H1 (cell line): ENCODE data around the gene USP24. TPM values are rescaled to one million over a fixed set of nuclear protein-coding genes. Genes with fewer than 3 reads are reported as not detected.

Experiments
- ASH2L ChIP-seq: fragments of 200-600, 300-600 bp; sonication (generic); IDR thresholded peaks from one replicate; pipeline ENCODE4 v1.7.1; 2017; ENCODE audit warnings: low read length
- CHD7 ChIP-seq: fragments of 300-600 bp; sonication (generic); IDR thresholded peaks from 2 replicates; pipeline ENCODE4 v1.7.1; 2012; ENCODE audit warnings: low read length, moderate library complexity, mild to moderate bottlenecking, inconsistent platforms; ENCODE audit not compliant: insufficient replicate concordance
- CREB1 ChIP-seq: IDR thresholded peaks from 2 replicates; pipeline ENCODE4 v1.6.1; 2012; ENCODE audit warnings: inconsistent platforms
- EGR1 ChIP-seq: IDR thresholded peaks from 2 replicates; pipeline ENCODE4 v1.6.1; 2011; ENCODE audit warnings: low read depth, low read length, borderline replicate concordance
- HDAC2 ChIP-seq, 2 experiments: fragments of 300-600 bp in 1 of 2; sonication (generic) in 1 of 2; IDR thresholded peaks; 2 replicates each; pipeline ENCODE4 v1.6.1; 2011 to 2012; ENCODE audit warnings: low read depth in 2 of 2, low read length in 2 of 2, mild to moderate bottlenecking in 2 of 2, moderate library complexity in 2 of 2, borderline replicate concordance in 1 of 2, inconsistent platforms in 1 of 2
- JUND ChIP-seq: IDR thresholded peaks from 2 replicates; pipeline ENCODE4 v1.6.1; 2011; ENCODE audit warnings: mild to moderate bottlenecking, improper control_type of control experiment, low read length
- KDM1A ChIP-seq: fragments of 200-600, 300-600 bp; sonication (generic); IDR thresholded peaks from 2 replicates; pipeline ENCODE4 v1.7.1; 2016; ENCODE audit warnings: mild to moderate bottlenecking, low read length, borderline replicate concordance
- RXRA ChIP-seq: IDR thresholded peaks from 2 replicates; pipeline ENCODE4 v1.6.1; 2011; ENCODE audit warnings: low read depth, mild to moderate bottlenecking, low read length, moderate library complexity; ENCODE audit not compliant: insufficient read depth
- SP2 ChIP-seq: IDR thresholded peaks from 2 replicates; pipeline ENCODE4 v1.6.1; 2012; ENCODE audit warnings: mild to moderate bottlenecking, low read length, inconsistent platforms
- polyA plus RNA-seq, 7 experiments: library from polyadenylated mRNA; depleted of rRNA in 3 of 7; stranded (reverse) in 5 of 7; unstranded in 2 of 7; fragments of >200 nt in 5 of 7; fragments of 200-250 nt in 2 of 7; gene quantifications; 1 replicate in 5 of 7; 2 replicates in 1 of 7; 4 replicates in 1 of 7; pipeline versions ENCODE4 v1.2.1 to v1.2.3, GENCODE V29; 2011 to 2013; ENCODE audit warnings: missing spikeins in 2 of 7, mixed read lengths in 2 of 7
- total RNA-seq: library from RNA; stranded (reverse); fragmentation: NEBNext Ultra II Directional; extraction: Animal tissue kit (Norgen Biotek cat#: 25700); gene quantifications from 2 replicates; pipeline ENCODE4 v1.2.1, GENCODE V29; 2021

USP24 gene
- total and polyA plus RNA-seq, 2 of the 8 experiments (the other 6 are each of a cell fraction or from before 2014, with no cell fraction given): 11.1 to 34.6 TPM

- no peak for TF ChIP-seq CHD7
- TF ChIP-seq ASH2L: no peak
- no peak for TF ChIP-seq JUND
- TF ChIP-seq KDM1A: no peak
- TF ChIP-seq SP2: no peak
- no peak for TF ChIP-seq EGR1
- no peak for TF ChIP-seq RXRA
- no peak for TF ChIP-seq HDAC2 (IDR thresholded peaks at IDR 0.05; ENCODE audit: borderline replicate concordance in 1 of 2, low read depth in 2 of 2, low read length in 2 of 2)
- no peak for TF ChIP-seq CREB1
Measured at GRCh38 chr1:55051169-55051568, 164.0 kb downstream of the USP24 start (continued).
